ENCODE data around the gene OR8B8. TPM values are rescaled to one million over a fixed set of nuclear protein-coding genes. Genes with fewer than 3 reads are reported as not detected.

The OR8B8 gene
- total and polyA plus RNA-seq, 2 of the 4 experiments (the other 2 are of a cell fraction): not detected

DNA sequence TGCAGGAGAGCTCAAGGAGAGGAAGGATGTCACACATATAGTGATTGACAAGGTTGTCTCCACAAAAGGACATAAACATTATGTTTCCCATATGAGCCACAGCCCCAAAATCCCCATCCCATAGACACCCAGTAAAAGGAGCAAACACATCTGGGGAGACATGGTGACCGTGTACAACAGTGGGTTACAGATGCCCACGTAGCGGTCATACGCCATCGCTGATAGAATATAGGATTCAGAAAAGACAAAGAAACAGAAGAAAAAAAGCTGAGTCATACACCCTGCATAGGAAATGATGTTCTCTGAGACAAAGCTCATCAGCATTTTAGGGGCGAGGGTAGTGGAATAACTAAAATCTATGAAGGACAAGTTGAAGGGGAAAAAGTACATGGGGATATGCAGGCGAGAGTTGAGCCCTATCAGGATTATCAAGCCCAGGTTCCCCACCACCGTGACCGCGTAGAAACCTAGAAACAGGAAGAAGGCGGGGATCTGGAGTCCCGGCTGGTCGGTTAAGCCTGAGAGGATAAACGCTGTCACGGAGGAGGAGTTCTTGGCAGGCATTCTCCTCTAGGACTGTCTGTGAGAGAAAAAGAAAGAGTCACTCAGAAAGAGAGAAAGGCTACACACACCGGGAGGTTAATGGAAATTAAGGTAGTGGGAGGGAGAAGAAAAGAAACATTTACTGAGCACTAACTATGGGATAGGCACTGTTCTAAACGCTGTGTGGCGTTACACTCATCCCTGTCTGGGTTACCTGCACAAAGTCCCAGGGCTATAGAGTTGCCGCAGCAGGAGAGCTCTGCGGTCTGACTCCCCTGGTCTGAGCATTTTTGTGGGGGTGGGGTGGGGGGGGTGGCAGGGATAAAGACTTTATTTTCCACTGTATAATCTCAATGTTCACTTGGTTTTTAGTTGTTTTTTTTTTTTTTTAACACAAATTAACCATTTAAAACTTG, 36.1 kb upstream of the OR8B8 start:
- H4K20me1 ChIP-seq (ENCODE audit: insufficient read depth, low read length): no peaks in the 10 kb centered on the region
- H2AK9ac ChIP-seq (replicated peaks; ENCODE audit: low read depth, low read length, poor library complexity): no peak overlapping the region
- intact Hi-C loops (cut with micrococcal nuclease) (no loop called here), in situ Hi-C loops (cut with MboI; ENCODE audit: low sequenced_read_pairs) (no loop called here), dilution Hi-C loops (cut with HindIII; ENCODE audit: low sequenced_read_pairs, unreplicated experiment) (no loop called here)
- no peak overlapping the region for H3K27ac ChIP-seq (ENCODE audit: insufficient read depth, low read length)
- H3K27me3 ChIP-seq (ENCODE audit: control insufficient read depth, insufficient read depth, low read length): no peaks in the 10 kb centered on the region
- no peak overlapping the region for H3K23ac ChIP-seq (ENCODE audit: low read depth, low read length)
- H3K4me1 ChIP-seq (ENCODE audit: control insufficient read depth, insufficient read depth, low read length): peaks cover 3% of the 10 kb centered on the region
- no peaks in the 10 kb centered on the region for H3K9me1 ChIP-seq (ENCODE audit: insufficient read depth, low read length)
- peak; percentile 87 for TF ChIP-seq NFE2L2 (IDR thresholded peaks at IDR 0.05; ENCODE audit: low read depth, low read length)
- peak; percentile 45 for TF ChIP-seq MAFK (IDR thresholded peaks at IDR 0.05; ENCODE audit: low read depth, low read length)
- no peak for TF ChIP-seq MAZ (IDR thresholded peaks at IDR 0.05; ENCODE audit: borderline replicate concordance, low read depth, low read length)
- TF ChIP-seq CHD1 (IDR thresholded peaks at IDR 0.05; ENCODE audit: low read depth, low read length): no peak
- DNase-seq (peak; percentile 52), ATAC-seq (ENCODE audit: low read depth) (peak; percentile 73)
- no peak overlapping the region; the same call in 1 of the 2 replicates for H4K5ac ChIP-seq (ENCODE audit: low read depth, low read length)
- H2AFZ ChIP-seq (replicated peaks; ENCODE audit: low read length, poor library complexity): peak overlapping the region; percentile 53
- no peaks in the 10 kb centered on the region for H3K79me1 ChIP-seq (ENCODE audit: low read depth in 1 of 2, low read length in 2 of 2)
- H3K56ac ChIP-seq (ENCODE audit: extremely low read depth, insufficient read depth, low read length): no peak overlapping the region
- peak overlapping the region; percentile 43 for H2BK5ac ChIP-seq (ENCODE audit: low read depth, low read length, poor library complexity, severe bottlenecking)
- ChIA-PET POLR2A (ENCODE audit: unreplicated experiment) (no interaction called here), CTCF (interaction anchor here (0.9 kb wide), 1 partner anchor 12 kb away, joined by 3 read pairs; no protein-coding TSS in a partner anchor)
- no peak overlapping the region for H2AK5ac ChIP-seq (ENCODE audit: low read depth, low read length)
- H4K8ac ChIP-seq (ENCODE audit: low read depth in 2 of 2, low read length in 2 of 2): peak overlapping the region; percentile 12 to 80
- peak overlapping the region; percentile 16; the same call in 1 of the 2 replicates for H3K14ac ChIP-seq (replicated peaks; ENCODE audit: low read depth, low read length)
- peak overlapping the region; percentile 59 for H3K4ac ChIP-seq (ENCODE audit: low read depth, low read length)
- H3K18ac ChIP-seq (ENCODE audit: low read depth, low read length): no peak overlapping the region
- BruUV-seq (replicated peaks): no TSS peak
- WGBS, 2 experiments (ENCODE audit: extremely low coverage in 2 of 2, insufficient read length in 1 of 2): 69% methylated on average over 7 of the region's 20 CpGs; no CpG with 5 or more reads in 1 of the 2 experiments
- H2BK120ac ChIP-seq (ENCODE audit: low read depth, low read length): peak overlapping the region; percentile 71
- H3K9ac ChIP-seq (ENCODE audit: low read depth, low read length): no peak overlapping the region
- peak overlapping the region; percentile 74 for H2BK20ac ChIP-seq (ENCODE audit: low read depth, low read length)
- peak overlapping the region; percentile 62; the same call in 1 of the 3 replicates for H2BK15ac ChIP-seq (ENCODE audit: low read depth, low read length)
- H3K36me3 ChIP-seq (ENCODE audit: control insufficient read depth, insufficient read depth, low read length): no peaks in the 10 kb centered on the region
- no peaks in the 10 kb centered on the region for H3K9me3 ChIP-seq (ENCODE audit: control insufficient read depth, insufficient read depth, low read length)
- peak overlapping the region; percentile 56 for H3K4me2 ChIP-seq (ENCODE audit: low read depth, low read length)
- peak overlapping the region; percentile 74; the same call in 1 of the 2 replicates for H4K91ac ChIP-seq (ENCODE audit: insufficient read depth, low read depth, low read length)
- peak overlapping the region; percentile 22; the same call in 1 of the 2 replicates for H3K4me3 ChIP-seq (ENCODE audit: insufficient read depth, low read depth, low read length)
